Measurements from ENCODE around the gene CIAPIN1. TPM values are rescaled to one million over a fixed set of nuclear protein-coding genes. Genes with fewer than 3 reads are reported as not detected.
"Not testable (repeated sequence)": the region's sequence is repeated elsewhere in the genome, so short reads cannot be mapped to it uniquely, and the experiment has no call there.

CIAPIN1 gene
- total and polyA plus RNA-seq, 7 donors: 17.1 to 46.2 (median 22.5) TPM

GRCh38 chr16:57444711-57445110 lies 2.5 kb downstream of the CIAPIN1 start:
- peaks cover 0 to 15% (median 6%) of the 10 kb centered on the region in 4 donors for H3K36me3 ChIP-seq
- H3K9me3 ChIP-seq: no peaks in the 10 kb centered on the region
- TF ChIP-seq CTCF (IDR thresholded peaks at IDR 0.05) (no peak), EP300 (IDR thresholded peaks at IDR 0.05) (no peak), POLR2A (IDR thresholded peaks at IDR 0.05) (no peak), POLR2AphosphoS5 (IDR thresholded peaks at IDR 0.05) (no peak)
- H3K27ac ChIP-seq: no peak overlapping the region
- intact Hi-C loops (cut with DNase I): loop anchor here (10.0 kb wide), 1 partner anchor 290 kb away; the partner anchor contains the start of gene KATNB1
- H3K27me3 ChIP-seq: no peaks in the 10 kb centered on the region
- no peak overlapping the region for H3K4me3 ChIP-seq
- H3K4me1 ChIP-seq: peaks cover 0 to 29% (median 19%) of the 10 kb centered on the region in 4 donors
- WGBS, 2 donors: 87 to 88% methylated on average over 3 of the region's 3 CpGs
- DNase-seq: no peak

- H3K27ac ChIP-seq, H3K4me3 ChIP-seq, H3K4me1 ChIP-seq, H3K27me3 ChIP-seq, DNase-seq, H3K9me3 ChIP-seq: not testable (repeated sequence)
- peaks cover 10 to 57% (median 27%) of the 10 kb centered on the region in 4 donors for H3K36me3 ChIP-seq
- intact Hi-C loops (cut with DNase I): loop anchor here (10.0 kb wide), 1 partner anchor 294 kb away; the partner anchor contains the start of gene KATNB1
- WGBS, 2 donors: 98 to 99% methylated on average over 8 of the region's 8 CpGs
Observed at GRCh38 chr16:57440551-57440950, 6.6 kb downstream of the CIAPIN1 start.

GRCh38 chr16:57439947-57440346 lies 7.2 kb downstream of the CIAPIN1 start:
- 96 to 97% methylated on average over 8 of the region's 8 CpGs for WGBS, 2 donors
- intact Hi-C loops (cut with DNase I): loop anchor here (10.0 kb wide), 1 partner anchor 295 kb away; the partner anchor contains the start of gene KATNB1

GRCh38 chr16:57435838-57436237 lies 11.3 kb downstream of the CIAPIN1 start:
- WGBS, 2 donors: 94 to 96% methylated on average over 1 of the region's 1 CpG
- intact Hi-C loops (cut with DNase I): no loop called here
- TF ChIP-seq EP300 (IDR thresholded peaks at IDR 0.05) (no peak), CTCF (IDR thresholded peaks at IDR 0.05) (no peak), POLR2AphosphoS5 (IDR thresholded peaks at IDR 0.05) (no peak), POLR2A (IDR thresholded peaks at IDR 0.05) (no peak)
- H3K36me3 ChIP-seq: peaks cover 11 to 99% (median 68%) of the 10 kb centered on the region in 4 donors
- H3K4me1 ChIP-seq: no peaks in the 10 kb centered on the region
- no peak for DNase-seq
- no peaks in the 10 kb centered on the region for H3K9me3 ChIP-seq
- H3K27ac ChIP-seq: no peak overlapping the region
- no peaks in the 10 kb centered on the region for H3K27me3 ChIP-seq
- no peak overlapping the region for H3K4me3 ChIP-seq

More at GRCh38 chr16:57439947-57440346, 7.2 kb downstream of the CIAPIN1 start:
- not testable (repeated sequence) for H3K27me3 ChIP-seq, H3K9me3 ChIP-seq, H3K4me3 ChIP-seq, H3K4me1 ChIP-seq, DNase-seq, H3K27ac ChIP-seq
- peaks cover 10 to 63% (median 32%) of the 10 kb centered on the region in 4 donors for H3K36me3 ChIP-seq

GRCh38 chr16:57434003-57434402 lies 13.2 kb downstream of the CIAPIN1 start:
- Histone ChIP-seq H3K9me3 (no peaks in the 10 kb centered on the region), H3K27ac (no peak overlapping the region), H3K36me3 (peaks cover 19 to 97% (median 73%) of the 10 kb centered on the region in 4 donors), H3K4me1 (no peaks in the 10 kb centered on the region), H3K4me3 (no peak overlapping the region), H3K27me3 (no peaks in the 10 kb centered on the region)
- WGBS, 2 donors: 73 to 95% methylated on average over 2 of the region's 2 CpGs
- intact Hi-C loops (cut with DNase I): no loop called here
- DNase-seq: no peak
- TF ChIP-seq CTCF (IDR thresholded peaks at IDR 0.05): no peak
- no peak for TF ChIP-seq EP300 (IDR thresholded peaks at IDR 0.05)
- TF ChIP-seq POLR2A (IDR thresholded peaks at IDR 0.05): no peak
- TF ChIP-seq POLR2AphosphoS5 (IDR thresholded peaks at IDR 0.05): no peak

GRCh38 chr16:57432989-57433388 lies 14.2 kb downstream of the CIAPIN1 start:
- Histone ChIP-seq H3K27ac (no peak overlapping the region), H3K4me1 (no peaks in the 10 kb centered on the region), H3K9me3 (no peaks in the 10 kb centered on the region), H3K4me3 (no peak overlapping the region), H3K27me3 (no peaks in the 10 kb centered on the region), H3K36me3 (peaks cover 12 to 97% (median 73%) of the 10 kb centered on the region in 4 donors)
- WGBS, 2 donors: 84 to 96% methylated on average over 3 of the region's 3 CpGs
- TF ChIP-seq EP300 (IDR thresholded peaks at IDR 0.05) (no peak), POLR2A (IDR thresholded peaks at IDR 0.05) (no peak)
- DNase-seq: no peak
- intact Hi-C loops (cut with DNase I): no loop called here
